ENCODE measurements around the gene ACADVL. TPM values are rescaled to one million over a fixed set of nuclear protein-coding genes. Genes with fewer than 3 reads are reported as not detected.

The ACADVL gene
- total RNA-seq, 1 experiment from 2014 or later: 283 TPM

- H3K14ac ChIP-seq (ENCODE audit: insufficient read depth, low read length): no peak overlapping the region
- peaks cover 2% of the 10 kb centered on the region for H3K79me1 ChIP-seq (ENCODE audit: insufficient read depth, low read depth, low read length, poor library complexity, severe bottlenecking)
- Mint-ChIP-seq H3K4me1 (peaks cover 67 to 68% of the 10 kb centered on the region in 2 experiments), H3K36me3 (ENCODE audit: insufficient read depth in 1 of 3, low read depth in 3 of 3) (peaks cover 4 to 12% (median 7%) of the 10 kb centered on the region in 3 experiments; a peak in 5 of 7 replicates), H3K4me3 (peak overlapping the region; percentile 72 to 91), H3K27me3 (ENCODE audit: low read depth) (no peaks in the 10 kb centered on the region; the same call in none of the 2 replicates), H3K27ac (peak overlapping the region; percentile 83 to 97 (median 96); a peak in 6 of 7 replicates), H3K9me3 (no peaks in the 10 kb centered on the region)
- no CpG with 5 or more reads among the region's 7 CpGs for WGBS (ENCODE audit: extremely low coverage, insufficient read length, low lambda C conversion rate)
- H3K23me2 ChIP-seq (ENCODE audit: insufficient read length, low read depth, low read length, poor library complexity, severe bottlenecking): peaks cover 28% of the 10 kb centered on the region
- H4K20me1 ChIP-seq (ENCODE audit: control insufficient read depth, insufficient read depth, insufficient read length): no peaks in the 10 kb centered on the region
- H3K79me2 ChIP-seq (ENCODE audit: insufficient read depth, low read length): peaks cover 3% of the 10 kb centered on the region; the same call in 1 of the 2 replicates
- no peaks in the 10 kb centered on the region for H3K27me3 ChIP-seq (ENCODE audit: insufficient read depth, low read length)
- H2BK15ac ChIP-seq (ENCODE audit: low read depth, low read length): no peak overlapping the region
- no peak overlapping the region for H2BK12ac ChIP-seq (ENCODE audit: insufficient read length, low read depth, low read length)
- no peak for TF ChIP-seq CTCF (conservative IDR thresholded peaks at IDR 0.05)
- H3K9me3 ChIP-seq (ENCODE audit: control insufficient read depth, low read depth, low read length): no peaks in the 10 kb centered on the region
- H3K18ac ChIP-seq (ENCODE audit: insufficient read length, low read depth, low read length): no peak overlapping the region
- H2BK20ac ChIP-seq (ENCODE audit: low read depth, low read length, poor library complexity, severe bottlenecking): no peak overlapping the region
- no peak for DNase-seq
- H4K5ac ChIP-seq (ENCODE audit: insufficient read length, low read depth, low read length): no peak overlapping the region
- no peak overlapping the region for H4K8ac ChIP-seq (replicated peaks; ENCODE audit: insufficient read length, low read depth, low read length)
- H2BK120ac ChIP-seq (ENCODE audit: low read depth, low read length, poor library complexity, severe bottlenecking): no peak overlapping the region
- H3K4ac ChIP-seq (ENCODE audit: low read depth, low read length): no peak overlapping the region
- no peak overlapping the region for H3K9ac ChIP-seq (ENCODE audit: extremely low read depth, insufficient read length, low read length)
- peak overlapping the region; percentile 87 for H3K4me2 ChIP-seq (ENCODE audit: insufficient read depth, insufficient read length, low read length)
- no peak overlapping the region for H3K27ac ChIP-seq (ENCODE audit: insufficient read length, low read depth, low read length)
- no peak overlapping the region for H3K56ac ChIP-seq (ENCODE audit: insufficient read length, low read depth, low read length)
- no peak overlapping the region for H2AK5ac ChIP-seq (ENCODE audit: insufficient read length, low read length)
- no peak overlapping the region for H2BK5ac ChIP-seq (ENCODE audit: insufficient read length, low read length)
- H3T11ph ChIP-seq (ENCODE audit: low read length): no peak overlapping the region
- peaks cover 3% of the 10 kb centered on the region; the same call in 1 of the 2 replicates for H3K4me1 ChIP-seq (ENCODE audit: insufficient read depth, low read length)
- H4K91ac ChIP-seq (ENCODE audit: insufficient read length, low read depth, low read length): no peak overlapping the region
- H2AFZ ChIP-seq (ENCODE audit: low read length): no peak overlapping the region
- H3K23ac ChIP-seq (ENCODE audit: insufficient read length, low read depth, low read length): no peak overlapping the region
Observed at GRCh38 chr17:7216242-7217112, 3.3 kb upstream of the ACADVL start.
